ENCODE data around the gene SUN1. TPM values are rescaled to one million over a fixed set of nuclear protein-coding genes. Genes with fewer than 3 reads are reported as not detected.
"Not testable (repeated sequence)": the region's sequence is repeated elsewhere in the genome, so short reads cannot be mapped to it uniquely, and the experiment has no call there.

Gene SUN1
- total RNA-seq, 1 donor from 2014 or later = 150 TPM

DNA sequence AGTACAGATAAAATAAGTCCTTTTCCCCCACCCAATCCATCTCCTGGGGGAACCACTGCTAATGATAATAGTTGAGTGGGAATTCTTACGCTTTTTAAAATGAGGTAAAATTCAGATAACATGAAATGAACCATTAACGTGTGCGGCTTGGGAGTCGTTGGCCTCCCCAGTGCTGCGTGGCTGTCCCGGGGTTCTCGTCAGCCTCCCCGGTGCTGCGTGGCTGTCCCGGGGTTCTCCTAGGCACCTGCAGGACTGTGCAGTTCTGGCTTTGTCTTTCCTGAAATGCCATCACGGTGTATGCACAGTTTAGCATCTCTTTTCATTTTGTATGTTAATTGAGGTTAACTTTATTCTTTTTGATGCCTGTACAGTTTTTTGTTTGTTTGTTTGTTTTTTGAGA lies 13.5 kb downstream of the SUN1 start:
- H3K4me1 Mint-ChIP-seq (ENCODE audit: unreplicated experiment) = no peaks in the 10 kb centered on the region
- peaks cover 57% of the 10 kb centered on the region for H3K36me3 Mint-ChIP-seq (ENCODE audit: low read depth, unreplicated experiment)
- H3K27me3 Mint-ChIP-seq (ENCODE audit: unreplicated experiment) = peaks cover 7% of the 10 kb centered on the region
- DNase-seq (ENCODE audit: low spot score) = no peak
- TF ChIP-seq, protein P1, sequence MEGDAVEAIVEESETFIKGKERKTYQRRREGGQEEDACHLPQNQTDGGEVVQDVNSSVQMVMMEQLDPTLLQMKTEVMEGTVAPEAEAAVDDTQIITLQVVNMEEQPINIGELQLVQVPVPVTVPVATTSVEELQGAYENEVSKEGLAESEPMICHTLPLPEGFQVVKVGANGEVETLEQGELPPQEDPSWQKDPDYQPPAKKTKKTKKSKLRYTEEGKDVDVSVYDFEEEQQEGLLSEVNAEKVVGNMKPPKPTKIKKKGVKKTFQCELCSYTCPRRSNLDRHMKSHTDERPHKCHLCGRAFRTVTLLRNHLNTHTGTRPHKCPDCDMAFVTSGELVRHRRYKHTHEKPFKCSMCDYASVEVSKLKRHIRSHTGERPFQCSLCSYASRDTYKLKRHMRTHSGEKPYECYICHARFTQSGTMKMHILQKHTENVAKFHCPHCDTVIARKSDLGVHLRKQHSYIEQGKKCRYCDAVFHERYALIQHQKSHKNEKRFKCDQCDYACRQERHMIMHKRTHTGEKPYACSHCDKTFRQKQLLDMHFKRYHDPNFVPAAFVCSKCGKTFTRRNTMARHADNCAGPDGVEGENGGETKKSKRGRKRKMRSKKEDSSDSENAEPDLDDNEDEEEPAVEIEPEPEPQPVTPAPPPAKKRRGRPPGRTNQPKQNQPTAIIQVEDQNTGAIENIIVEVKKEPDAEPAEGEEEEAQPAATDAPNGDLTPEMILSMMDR (IDR thresholded peaks at IDR 0.05; ENCODE audit: unreplicated experiment) = no peak
- no peak overlapping the region for H3K27ac Mint-ChIP-seq (ENCODE audit: unreplicated experiment)
- peak overlapping the region; percentile 77 for H3K4me3 Mint-ChIP-seq (ENCODE audit: unreplicated experiment)
- no peaks in the 10 kb centered on the region for H3K9me3 Mint-ChIP-seq (ENCODE audit: unreplicated experiment)

DNA sequence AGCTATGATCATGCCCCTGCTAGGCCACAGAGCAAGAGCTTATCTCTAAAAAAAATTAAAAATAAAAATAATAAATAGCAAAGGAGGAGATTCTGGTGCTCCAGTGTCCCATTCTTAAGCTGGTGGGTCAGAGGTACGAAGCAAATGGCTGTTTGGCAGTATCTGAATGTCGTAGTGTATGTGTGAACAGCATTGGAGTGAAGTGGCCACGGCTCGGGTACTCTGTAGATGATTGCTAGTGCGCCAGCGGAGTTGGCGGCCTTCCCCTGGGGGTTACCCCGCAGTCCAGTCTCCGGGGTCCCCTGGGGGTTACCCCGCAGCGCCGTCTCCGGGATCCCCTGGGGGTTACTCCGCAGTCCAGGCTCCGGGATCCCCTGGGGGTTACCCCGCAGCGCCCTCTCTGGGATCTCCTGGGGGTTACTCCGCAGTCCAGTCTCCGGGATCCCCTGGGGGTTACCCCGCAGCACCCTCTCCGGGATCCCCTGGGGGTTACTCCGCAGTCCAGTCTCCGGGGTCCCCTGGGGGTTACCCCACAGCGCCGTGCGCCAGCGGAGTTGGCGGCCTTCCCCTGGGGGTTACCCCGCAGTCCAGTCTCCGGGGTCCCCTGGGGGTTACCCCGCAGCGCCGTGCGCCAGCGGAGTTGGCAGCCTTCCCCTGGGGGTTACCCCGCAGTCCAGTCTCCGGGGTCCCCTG lies 14.8 kb downstream of the SUN1 start:
- DNase-seq (ENCODE audit: low spot score); H3K9me3 Mint-ChIP-seq (ENCODE audit: unreplicated experiment); H3K27ac Mint-ChIP-seq (ENCODE audit: unreplicated experiment); H3K27me3 Mint-ChIP-seq (ENCODE audit: unreplicated experiment); H3K4me3 Mint-ChIP-seq (ENCODE audit: unreplicated experiment); H3K4me1 Mint-ChIP-seq (ENCODE audit: unreplicated experiment): not testable (repeated sequence)
- peaks cover 61% of the 10 kb centered on the region for H3K36me3 Mint-ChIP-seq (ENCODE audit: low read depth, unreplicated experiment)

DNA sequence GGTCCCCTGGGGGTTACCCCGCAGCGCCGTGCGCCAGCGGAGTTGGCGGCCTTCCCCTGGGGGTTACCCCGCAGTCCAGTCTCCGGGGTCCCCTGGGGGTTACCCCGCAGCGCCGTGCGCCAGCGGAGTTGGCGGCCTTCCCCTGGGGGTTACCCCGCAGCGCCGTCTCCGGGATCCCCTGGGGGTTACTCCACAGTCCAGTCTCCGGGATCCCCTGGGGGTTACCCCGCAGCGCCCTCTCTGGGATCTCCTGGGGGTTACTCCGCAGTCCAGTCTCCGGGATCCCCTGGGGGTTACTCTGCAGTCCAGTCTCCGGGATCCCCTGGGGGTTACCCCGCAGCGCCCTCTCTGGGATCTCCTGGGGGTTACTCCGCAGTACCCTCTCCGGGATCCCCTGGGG lies 15.5 kb downstream of the SUN1 start:
- DNase-seq (ENCODE audit: low spot score); H3K27me3 Mint-ChIP-seq (ENCODE audit: unreplicated experiment); H3K4me3 Mint-ChIP-seq (ENCODE audit: unreplicated experiment); H3K9me3 Mint-ChIP-seq (ENCODE audit: unreplicated experiment); H3K4me1 Mint-ChIP-seq (ENCODE audit: unreplicated experiment); H3K27ac Mint-ChIP-seq (ENCODE audit: unreplicated experiment): not testable (repeated sequence)
- H3K36me3 Mint-ChIP-seq (ENCODE audit: low read depth, unreplicated experiment) = peaks cover 61% of the 10 kb centered on the region

DNA sequence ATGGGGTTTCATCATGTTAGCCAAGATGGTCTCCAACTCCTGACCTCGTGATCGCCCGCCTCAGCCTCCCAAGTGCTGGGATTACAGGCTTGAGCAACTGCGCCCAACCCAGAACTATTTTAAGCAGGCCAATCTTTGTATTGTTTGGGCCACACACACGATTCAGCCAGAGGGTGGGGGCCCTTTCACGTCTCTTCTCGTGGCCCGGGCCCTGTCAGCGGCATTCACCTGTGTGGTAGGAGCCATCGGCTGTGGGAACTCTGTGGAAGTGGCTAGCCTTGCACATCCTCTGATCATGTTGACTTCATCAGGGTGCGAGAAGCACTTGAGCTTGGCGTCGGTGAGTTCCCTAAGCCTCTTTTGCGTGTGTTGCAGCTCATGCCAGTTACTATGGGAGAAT lies 16.9 kb downstream of the SUN1 start:
- TF ChIP-seq, protein P1 (IDR thresholded peaks at IDR 0.05; ENCODE audit: unreplicated experiment) = no peak
- Mint-ChIP-seq H3K9me3 (ENCODE audit: unreplicated experiment) (no peaks in the 10 kb centered on the region), H3K27ac (ENCODE audit: unreplicated experiment) (no peak overlapping the region), H3K27me3 (ENCODE audit: unreplicated experiment) (peaks cover 7% of the 10 kb centered on the region), H3K36me3 (ENCODE audit: low read depth, unreplicated experiment) (peaks cover 59% of the 10 kb centered on the region), H3K4me1 (ENCODE audit: unreplicated experiment) (no peaks in the 10 kb centered on the region), H3K4me3 (ENCODE audit: unreplicated experiment) (no peak overlapping the region)
- DNase-seq (ENCODE audit: low spot score) = no peak

DNA sequence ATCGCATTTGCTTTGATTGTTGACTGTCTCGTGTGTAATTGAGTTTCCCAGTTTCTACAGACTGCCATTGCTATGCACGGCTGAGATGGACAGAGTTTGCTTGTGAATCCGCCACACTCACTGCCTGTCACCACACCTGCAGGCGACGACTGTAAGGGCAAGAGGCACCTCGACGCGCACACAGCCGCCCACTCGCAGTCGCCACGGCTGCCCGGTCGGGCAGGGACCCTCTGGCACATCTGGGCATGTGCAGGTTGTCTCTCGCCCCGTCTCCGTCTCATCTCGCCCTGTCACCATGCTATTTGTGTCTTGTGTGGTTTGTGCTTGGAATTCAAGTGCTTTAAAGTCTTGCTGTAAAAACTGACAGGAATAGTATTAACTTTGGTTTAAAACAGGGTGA lies 17.5 kb downstream of the SUN1 start:
- Mint-ChIP-seq H3K4me1 (ENCODE audit: unreplicated experiment) (no peaks in the 10 kb centered on the region), H3K27me3 (ENCODE audit: unreplicated experiment) (peaks cover 5% of the 10 kb centered on the region), H3K27ac (ENCODE audit: unreplicated experiment) (peak overlapping the region; percentile 3), H3K9me3 (ENCODE audit: unreplicated experiment) (no peaks in the 10 kb centered on the region), H3K36me3 (ENCODE audit: low read depth, unreplicated experiment) (peaks cover 63% of the 10 kb centered on the region), H3K4me3 (ENCODE audit: unreplicated experiment) (peak overlapping the region; percentile 70)
- no peak for DNase-seq (ENCODE audit: low spot score)
- TF ChIP-seq, protein P1 (IDR thresholded peaks at IDR 0.05; ENCODE audit: unreplicated experiment) = no peak

DNA sequence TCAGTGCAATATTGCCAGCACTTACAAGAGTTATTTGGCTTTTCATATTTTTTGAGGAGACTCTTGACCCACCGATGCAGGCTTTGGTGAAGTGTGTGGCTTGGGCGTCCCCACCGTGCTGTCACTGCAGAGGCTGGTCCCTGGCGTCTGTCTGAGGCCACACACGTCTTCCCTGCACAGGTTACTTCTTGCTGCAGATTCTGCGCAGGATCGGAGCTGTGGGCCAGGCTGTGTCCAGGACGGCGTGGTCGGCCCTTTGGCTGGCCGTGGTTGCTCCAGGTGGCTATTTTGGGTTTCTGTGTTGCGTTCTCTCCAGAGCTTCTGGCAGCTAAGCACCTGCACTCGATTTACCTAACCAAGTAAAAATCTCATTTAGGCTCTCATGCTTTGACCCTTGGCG lies 18.9 kb downstream of the SUN1 start:
- H3K36me3 Mint-ChIP-seq (ENCODE audit: low read depth, unreplicated experiment) = peaks cover 60% of the 10 kb centered on the region
- TF ChIP-seq, protein P1 (IDR thresholded peaks at IDR 0.05; ENCODE audit: unreplicated experiment) = no peak
- H3K27me3 Mint-ChIP-seq (ENCODE audit: unreplicated experiment) = peaks cover 5% of the 10 kb centered on the region
- H3K4me1 Mint-ChIP-seq (ENCODE audit: unreplicated experiment) = no peaks in the 10 kb centered on the region
- no peak overlapping the region for H3K27ac Mint-ChIP-seq (ENCODE audit: unreplicated experiment)
- no peaks in the 10 kb centered on the region for H3K9me3 Mint-ChIP-seq (ENCODE audit: unreplicated experiment)
- no peak for DNase-seq (ENCODE audit: low spot score)
- no peak overlapping the region for H3K4me3 Mint-ChIP-seq (ENCODE audit: unreplicated experiment)

All from endothelial cell (in vitro differentiated cells).